HG03469 (cell line): ENCODE measurements around the gene CERS4.
"Not testable (repeated sequence)": the region's sequence is repeated elsewhere in the genome, so short reads cannot be mapped to it uniquely, and the experiment has no call there.

ENCODE experiments used
- ATAC-seq: cut with Tn5 transposase; IDR thresholded peaks from one replicate; pipeline ENCODE4 v1.9.1; 2021; ENCODE audit warnings: mild to moderate bottlenecking, moderate library complexity, moderate number of reproducible peaks; ENCODE audit not compliant: unreplicated experiment

The CERS4 gene

DNA sequence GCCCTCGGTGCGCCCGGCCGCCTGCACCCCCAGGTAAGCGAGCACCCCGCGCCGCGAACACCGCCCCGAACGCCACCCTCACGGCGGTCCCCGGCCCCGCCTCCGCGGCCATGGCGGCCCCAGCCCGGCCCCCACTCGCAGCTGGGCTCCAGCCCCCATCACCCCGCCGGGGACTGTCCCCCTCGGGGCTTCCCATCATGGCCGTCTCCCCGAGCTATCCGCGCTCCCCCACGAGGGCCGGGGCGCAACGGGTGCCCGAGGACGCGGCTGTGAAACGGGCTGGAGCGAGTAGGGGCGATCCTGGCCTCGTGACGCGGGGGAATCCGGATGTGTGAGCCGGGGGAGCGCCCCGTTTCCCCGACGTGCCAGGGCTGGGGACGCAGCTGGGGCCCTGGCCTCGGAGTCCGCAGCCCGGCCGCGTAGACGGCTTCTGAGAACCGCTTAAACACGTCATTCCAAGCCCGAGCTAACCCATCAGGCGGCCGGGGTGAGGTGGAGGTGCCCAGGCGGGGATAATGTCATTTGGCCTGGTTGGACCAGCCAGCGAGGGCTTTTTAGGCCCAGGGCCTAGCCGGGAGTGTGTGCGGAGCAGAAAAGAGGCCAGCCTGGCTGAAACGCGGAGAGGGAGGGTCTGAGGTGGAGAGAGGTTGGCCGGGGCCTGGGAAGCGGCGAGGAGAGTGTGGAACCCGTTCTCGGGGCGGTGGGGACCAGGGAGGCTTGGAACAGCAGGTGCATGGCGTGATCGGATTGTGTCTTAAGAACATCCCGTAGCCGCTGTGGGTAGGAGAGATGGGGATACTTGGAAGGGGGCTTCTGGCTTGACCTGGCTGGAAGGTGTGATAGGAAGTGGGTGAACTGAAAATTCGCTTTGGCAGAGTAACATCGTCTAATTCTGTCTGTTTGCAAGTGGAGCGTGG is 550 bp downstream of the CERS4 start:
- no peak for ATAC-seq

- ATAC-seq = no peak
Measured at GRCh38 chr19:8210421-8211101, 1.4 kb downstream of the CERS4 start.

- no peak for ATAC-seq
Measured at GRCh38 chr19:8212212-8212611, 3.0 kb downstream of the CERS4 start.

- no peak for ATAC-seq
Measured at GRCh38 chr19:8212916-8213315, 3.7 kb downstream of the CERS4 start.

DNA sequence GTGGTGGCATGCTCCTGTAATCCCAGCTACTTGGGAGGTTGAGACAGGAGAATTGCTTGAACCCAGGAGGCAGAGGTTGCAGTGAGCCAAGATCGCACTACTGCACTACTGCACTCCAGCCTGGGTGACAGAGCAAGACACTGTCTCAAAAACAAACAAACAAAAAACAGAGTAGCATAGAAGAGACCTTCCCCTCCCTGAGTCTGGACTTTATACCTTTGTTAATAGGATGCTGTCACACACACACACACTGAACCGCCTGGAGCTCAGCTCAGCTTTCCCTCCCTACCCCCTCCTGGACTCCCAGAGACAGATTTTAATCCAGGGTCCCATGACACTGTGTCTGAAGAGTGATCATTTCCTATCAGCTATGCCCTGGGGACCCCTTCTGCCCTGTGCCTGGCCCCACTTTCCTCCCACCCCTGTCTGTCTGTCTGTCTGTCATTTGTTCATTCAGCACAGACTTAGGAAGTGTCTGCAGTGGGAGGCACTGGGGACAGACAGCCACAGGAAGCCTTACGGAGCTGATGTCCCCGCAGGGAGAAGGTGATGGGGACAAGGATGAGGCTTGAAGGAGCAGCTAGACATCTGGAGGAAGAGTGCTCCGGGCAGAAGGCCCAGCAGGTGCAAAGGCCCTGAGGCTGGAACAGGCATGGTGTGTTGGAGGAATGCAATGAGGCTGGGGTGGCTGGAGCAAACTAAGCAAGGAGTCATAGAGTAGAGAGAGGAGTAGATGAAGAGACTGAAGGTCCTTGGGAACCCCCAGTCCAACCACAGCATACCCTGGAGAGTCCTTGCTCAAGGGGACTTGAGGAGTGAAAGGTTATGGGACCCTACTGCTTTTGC is 4.9 kb downstream of the CERS4 start:
- no peak for ATAC-seq

GRCh38 chr19:8214802-8215201 is 5.6 kb downstream of the CERS4 start:
- no peak for ATAC-seq

DNA sequence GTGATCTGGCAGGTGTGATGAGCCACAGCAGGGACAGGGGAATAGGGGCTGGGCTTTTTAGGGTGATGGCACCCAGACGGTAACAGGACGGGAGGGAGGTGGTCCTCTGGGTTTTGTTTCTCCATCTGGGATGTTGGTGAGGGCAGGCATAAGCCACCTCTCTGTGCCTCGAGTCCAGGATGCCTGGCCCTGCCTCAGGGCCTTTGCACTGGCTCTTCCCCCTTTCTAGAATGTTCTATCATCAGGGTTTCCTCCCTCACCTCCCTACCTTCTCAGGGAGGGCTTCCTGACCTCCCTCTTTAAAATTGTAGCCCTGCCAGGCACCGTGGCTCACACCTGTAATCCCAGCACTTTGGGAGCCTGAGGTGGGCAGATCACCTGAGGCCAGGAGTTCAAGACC is 6.6 kb downstream of the CERS4 start:
- ATAC-seq = no peak

- ATAC-seq = no peak
Measured at GRCh38 chr19:8216357-8216756, 7.2 kb downstream of the CERS4 start.

DNA sequence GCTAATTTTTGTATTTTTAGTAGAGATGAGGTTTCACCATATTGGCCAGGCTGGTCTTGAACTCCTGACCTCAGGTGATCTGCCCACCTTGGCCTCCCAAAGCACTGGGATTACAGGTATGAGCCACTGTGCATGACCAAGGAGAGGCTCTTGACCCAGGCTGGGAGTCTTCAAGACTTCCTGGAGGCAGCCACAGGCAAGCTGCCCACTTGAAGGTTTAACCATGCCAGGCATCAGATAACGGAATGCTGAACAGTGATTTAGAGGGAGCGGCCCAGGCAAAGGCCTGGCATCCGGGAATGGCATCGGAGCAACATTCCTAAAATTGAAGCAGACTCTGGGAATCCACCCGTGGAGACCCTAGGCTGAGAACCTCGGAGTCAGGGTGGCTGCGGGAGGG is 9.0 kb downstream of the CERS4 start:
- ATAC-seq = not testable (repeated sequence)

DNA sequence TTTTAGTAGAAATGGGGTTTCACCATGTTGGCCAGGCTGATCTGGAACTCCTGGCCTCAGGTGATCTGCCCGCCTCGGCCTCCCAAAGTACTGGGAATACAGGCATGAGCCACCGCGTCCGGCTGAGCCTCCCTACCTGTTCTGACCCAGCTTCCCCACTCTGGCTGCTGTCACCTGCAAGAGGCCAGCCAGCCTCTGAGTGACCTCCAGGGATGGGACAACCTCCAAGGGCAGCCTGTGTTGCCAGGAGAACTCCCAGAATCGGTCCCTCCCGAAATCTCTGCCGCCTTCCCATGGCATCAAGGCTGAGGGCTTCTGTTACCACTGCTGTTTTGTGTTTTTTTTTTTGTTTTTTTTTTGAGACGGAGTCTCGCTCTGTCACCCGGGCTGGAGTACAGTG is 11.3 kb downstream of the CERS4 start:
- ATAC-seq = no peak

- no peak for ATAC-seq
Measured at GRCh38 chr19:8221161-8221560, 12.0 kb downstream of the CERS4 start.

- not testable (repeated sequence) for ATAC-seq
Measured at GRCh38 chr19:8223442-8223841, 14.3 kb downstream of the CERS4 start.

- ATAC-seq = no peak
Measured at GRCh38 chr19:8224394-8225145, 15.4 kb downstream of the CERS4 start.

- ATAC-seq = no peak
Measured at GRCh38 chr19:8231073-8231604, 22.0 kb downstream of the CERS4 start.

- ATAC-seq = no peak
Measured at GRCh38 chr19:8233370-8233769, 24.2 kb downstream of the CERS4 start.

- no peak for ATAC-seq
Measured at GRCh38 chr19:8237026-8237425, 27.9 kb downstream of the CERS4 start.

DNA sequence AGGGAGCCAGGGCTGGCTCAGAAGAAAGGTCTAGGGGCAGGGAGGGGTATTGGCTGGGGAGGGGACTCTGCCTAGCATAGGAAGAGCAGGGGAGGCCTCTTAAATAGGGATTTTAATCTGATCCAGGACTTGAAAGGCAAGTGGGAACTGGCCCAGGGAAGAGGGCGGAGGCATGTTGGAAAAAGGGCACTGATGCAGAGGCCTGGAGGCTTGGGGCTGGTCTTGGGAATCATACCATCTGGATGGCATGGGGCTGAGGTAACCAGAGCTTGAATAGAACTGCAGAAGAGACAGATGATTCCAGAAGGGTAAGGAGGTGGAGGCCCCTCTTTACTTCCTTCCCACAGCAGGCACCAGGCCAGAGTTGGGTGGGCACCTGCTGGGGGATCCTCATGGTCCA is 29.1 kb downstream of the CERS4 start:
- no peak for ATAC-seq

GRCh38 chr19:8239528-8240273 is 30.5 kb downstream of the CERS4 start:
- no peak for ATAC-seq
